Activated CD8-positive, alpha-beta T cell treated with anti-CD3 and anti-CD28 coated beads for 36 hours (primary cell): Measurements from ENCODE around the gene PDE6A. TPM values are rescaled to one million over a fixed set of nuclear protein-coding genes. Genes with fewer than 3 reads are reported as not detected.

Source experiments
- ATAC-seq: fragments of 200-7000 bp; cut with Tn5 transposase; one replicate; pipeline ENCODE4 v1.10.0; 2021; ENCODE audit warnings: mild to moderate bottlenecking, moderate library complexity
- CTCF ChIA-PET: fragments of 350-600 bp; sonication (Branson Sonifier 250); formaldehyde crosslinking; loops from one replicate; lab custom pipeline; 2021; ENCODE audit warnings: antibody characterized with exemption; lab: Charles Lee
- POLR2A ChIA-PET: fragments of 350-600 bp; sonication (Branson Sonifier 250); formaldehyde crosslinking; loops from one replicate; lab custom pipeline; 2021; ENCODE audit warnings: antibody characterized with exemption; lab: Charles Lee
- DNase-seq: peaks from one replicate; pipeline ENCODE4 v3.0.0-alpha.2; 2020
- H3K27ac Mint-ChIP-seq: one replicate; pipeline ENCODE4 v1.8.0; 2021; ENCODE audit warnings: mild to moderate bottlenecking, mixed read lengths
- H3K27me3 Mint-ChIP-seq: one replicate; pipeline ENCODE4 v1.8.0; 2021; ENCODE audit warnings: mixed read lengths
- H3K36me3 Mint-ChIP-seq: one replicate; pipeline ENCODE4 v1.8.0; 2021; ENCODE audit warnings: low read depth, mixed read lengths
- H3K4me1 Mint-ChIP-seq: one replicate; pipeline ENCODE4 v1.8.0; 2021; ENCODE audit warnings: low read depth, mixed read lengths
- H3K4me3 Mint-ChIP-seq: one replicate; pipeline ENCODE4 v1.8.0; 2021; ENCODE audit warnings: mild to moderate bottlenecking, moderate library complexity, mixed read lengths
- H3K9me3 Mint-ChIP-seq: one replicate; pipeline ENCODE4 v1.8.0; 2021; ENCODE audit warnings: mixed read lengths
- CTCF ChIP-seq: fragments of 200-600 bp; IDR thresholded peaks from one replicate; pipeline ENCODE4 v1.8.0; 2022; ENCODE audit warnings: antibody characterized with exemption, mild to moderate bottlenecking
- intact Hi-C: fragments of 100-400 bp; cut with micrococcal nuclease; formaldehyde crosslinking; loops from one replicate; pipeline ENCODE4 v1.10.0; 2022
- total RNA-seq, 2 experiments: library from RNA; stranded (reverse); gene quantifications; one replicate each; pipeline ENCODE4 v1.2.3, GENCODE V29; 2021

PDE6A gene
- total RNA-seq, 2 experiments from 2014 or later, result not detected

- H3K4me3 Mint-ChIP-seq, result no peak overlapping the region
- intact Hi-C loops, result loop anchor here (5.0 kb wide), 1 partner anchor 160 kb away; no protein-coding TSS in a partner anchor
- H3K4me1 Mint-ChIP-seq, result peaks cover 11% of the 10 kb centered on the region
- H3K9me3 Mint-ChIP-seq, result no peaks in the 10 kb centered on the region
- no peaks in the 10 kb centered on the region for H3K27me3 Mint-ChIP-seq
- TF ChIP-seq CTCF, result no peak
- CTCF ChIA-PET, result interaction anchor here (0.6 to 12.7 kb wide), 22 partner anchors 9 to 209 kb away, joined by 3 to 163 read pairs (median 5); partner anchors contain the start of gene PPARGC1B
- H3K36me3 Mint-ChIP-seq, result peaks cover 4% of the 10 kb centered on the region
- no peak overlapping the region for H3K27ac Mint-ChIP-seq
- DNase-seq, result no peak
- ATAC-seq, result no peak
- POLR2A ChIA-PET, result no interaction called here
These were observed 117.0 kb downstream of the PDE6A start for GRCh38 chr5:149827546-149827945.

DNA sequence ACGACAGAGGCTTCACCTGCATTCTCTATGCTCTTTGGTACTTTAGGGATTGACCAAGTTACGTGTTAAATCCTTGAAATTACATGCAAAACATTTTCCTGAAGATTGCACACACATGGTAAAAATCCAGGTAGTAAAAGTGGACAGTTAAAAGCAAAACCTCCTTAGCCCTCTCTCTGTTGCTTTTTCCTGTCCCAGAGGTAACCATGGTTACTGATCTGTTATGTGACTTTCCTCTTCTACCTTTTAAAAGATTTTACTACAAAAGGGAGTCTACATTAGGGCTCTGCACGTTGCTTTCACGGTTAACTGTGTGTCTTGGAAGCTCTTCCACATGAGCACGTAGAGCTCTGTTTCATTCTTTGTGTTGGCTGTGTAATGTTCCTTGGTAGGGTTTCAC, 117.5 kb downstream of the PDE6A start:
- Mint-ChIP-seq H3K4me3 (no peak overlapping the region), H3K27me3 (no peaks in the 10 kb centered on the region), H3K4me1 (peaks cover 10% of the 10 kb centered on the region), H3K27ac (no peak overlapping the region), H3K9me3 (no peaks in the 10 kb centered on the region), H3K36me3 (peaks cover 4% of the 10 kb centered on the region)
- ChIA-PET CTCF (interaction anchor here (1.2 to 12.7 kb wide), 13 partner anchors 9 to 191 kb away, joined by 3 to 163 read pairs (median 9); no protein-coding TSS in a partner anchor), POLR2A (no interaction called here)
- no peak for TF ChIP-seq CTCF
- intact Hi-C loops, result loop anchor here (5.0 kb wide), 1 partner anchor 160 kb away; no protein-coding TSS in a partner anchor
- DNase-seq (no peak), ATAC-seq (no peak)

GRCh38 chr5:149826574-149826973, 118.0 kb downstream of the PDE6A start:
- H3K4me1 Mint-ChIP-seq, result peaks cover 7% of the 10 kb centered on the region
- H3K27ac Mint-ChIP-seq, result no peak overlapping the region
- ChIA-PET CTCF (interaction anchor here (1.0 to 12.7 kb wide), 11 partner anchors 11 to 190 kb away, joined by 3 to 163 read pairs (median 7); no protein-coding TSS in a partner anchor), POLR2A (no interaction called here)
- intact Hi-C loops, result loop anchor here (5.0 kb wide), 1 partner anchor 159 kb away; no protein-coding TSS in a partner anchor
- ATAC-seq (no peak), DNase-seq (no peak)
- peaks cover 4% of the 10 kb centered on the region for H3K36me3 Mint-ChIP-seq
- H3K27me3 Mint-ChIP-seq, result no peaks in the 10 kb centered on the region
- no peak for TF ChIP-seq CTCF
- no peak overlapping the region for H3K4me3 Mint-ChIP-seq
- no peaks in the 10 kb centered on the region for H3K9me3 Mint-ChIP-seq

- DNase-seq (no peak), ATAC-seq (no peak)
- TF ChIP-seq CTCF, result no peak
- Mint-ChIP-seq H3K4me3 (no peak overlapping the region), H3K4me1 (peaks cover 2% of the 10 kb centered on the region), H3K36me3 (peaks cover 4% of the 10 kb centered on the region), H3K27ac (no peak overlapping the region), H3K27me3 (no peaks in the 10 kb centered on the region), H3K9me3 (no peaks in the 10 kb centered on the region)
- ChIA-PET CTCF (interaction anchor here (2.8 kb wide), 1 partner anchor 27 kb away, joined by 7 read pairs; no protein-coding TSS in a partner anchor), POLR2A (no interaction called here)
- intact Hi-C loops, result loop anchor here (5.0 kb wide), 1 partner anchor 158 kb away; no protein-coding TSS in a partner anchor
These were observed 119.7 kb downstream of the PDE6A start for GRCh38 chr5:149824846-149825245.

DNA sequence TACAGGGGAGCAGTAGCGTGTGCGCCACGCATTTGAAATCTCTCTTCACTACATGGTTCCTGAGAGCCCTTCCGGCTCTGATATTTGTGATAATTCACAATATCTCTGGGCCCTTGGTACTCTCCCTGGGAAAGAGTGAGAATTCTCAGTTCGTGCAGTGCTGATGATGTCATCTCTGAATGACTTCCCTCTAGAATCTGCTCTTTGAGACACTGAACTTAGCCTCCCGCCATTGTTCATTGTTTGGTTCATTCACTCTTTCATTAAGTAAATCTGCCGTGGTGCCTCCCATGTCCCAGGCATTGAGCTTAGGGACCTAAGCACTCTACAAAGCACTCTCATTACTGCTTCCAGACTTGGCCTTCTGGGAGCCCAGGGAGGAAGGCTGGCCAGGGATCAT, 120.5 kb downstream of the PDE6A start:
- H3K36me3 Mint-ChIP-seq, result peaks cover 2% of the 10 kb centered on the region
- no peak overlapping the region for H3K27ac Mint-ChIP-seq
- no peak for DNase-seq
- ChIA-PET CTCF (interaction anchor here (1.6 to 2.8 kb wide), 3 partner anchors 9 to 157 kb away, joined by 5 to 7 read pairs (median 7); no protein-coding TSS in a partner anchor), POLR2A (no interaction called here)
- ATAC-seq, result no peak
- no peak overlapping the region for H3K4me3 Mint-ChIP-seq
- intact Hi-C loops, result no loop called here
- no peaks in the 10 kb centered on the region for H3K9me3 Mint-ChIP-seq
- H3K4me1 Mint-ChIP-seq, result peaks cover 2% of the 10 kb centered on the region
- no peak for TF ChIP-seq CTCF
- no peaks in the 10 kb centered on the region for H3K27me3 Mint-ChIP-seq
